Type B pancreatic cell (in vitro differentiated cells): ENCODE results near the gene LEMD2. TPM values are rescaled to one million over a fixed set of nuclear protein-coding genes. Genes with fewer than 3 reads are reported as not detected.

Experiments
- DNase-seq: peaks from one replicate; pipeline ENCODE4 v3.0.0; 2021; ENCODE audit warnings: mixed read lengths; ENCODE audit not compliant: unreplicated experiment; ENCODE audit errors: extremely low spot score
- H3K27ac Mint-ChIP-seq: 2 replicates; pipeline ENCODE4 v1.8.0; 2021; ENCODE audit warnings: mild to moderate bottlenecking, mixed read lengths
- H3K27me3 Mint-ChIP-seq: 2 replicates; pipeline ENCODE4 v1.8.0; 2021; ENCODE audit warnings: mixed read lengths
- H3K36me3 Mint-ChIP-seq: 2 replicates; pipeline ENCODE4 v1.8.0; 2021; ENCODE audit warnings: mixed read lengths
- H3K4me1 Mint-ChIP-seq: one replicate; pipeline ENCODE4 v1.8.0; 2021; ENCODE audit warnings: mixed read lengths; ENCODE audit not compliant: unreplicated experiment
- H3K4me3 Mint-ChIP-seq: 2 replicates; pipeline ENCODE4 v1.8.0; 2021; ENCODE audit warnings: mild to moderate bottlenecking, mixed read lengths
- H3K9me3 Mint-ChIP-seq: 2 replicates; pipeline ENCODE4 v1.8.0; 2021; ENCODE audit warnings: mixed read lengths
- CTCF ChIP-seq: fragments of 200-600 bp; sonication (generic); conservative IDR thresholded peaks from 2 replicates; pipeline ENCODE4 v1.5.0; 2021; ENCODE audit warnings: antibody characterized with exemption, mild to moderate bottlenecking
- total RNA-seq: library from RNA; stranded (reverse); gene quantifications from 2 replicates; pipeline ENCODE4 v1.2.1, GENCODE V29; 2021; ENCODE audit warnings: low replicate concordance

The LEMD2 gene
- total RNA-seq, 1 donor from 2014 or later = 64.7 TPM

- Mint-ChIP-seq H3K4me1 (peaks cover 23% of the 10 kb centered on the region), H3K27ac (peak overlapping the region; percentile 67), H3K9me3 (no peaks in the 10 kb centered on the region), H3K36me3 (no peaks in the 10 kb centered on the region), H3K27me3 (no peaks in the 10 kb centered on the region), H3K4me3 (no peak overlapping the region)
- no peak for TF ChIP-seq CTCF
- no peak for DNase-seq
Measured at GRCh38 chr6:33731035-33731434, 57.9 kb downstream of the LEMD2 start.

GRCh38 chr6:33730611-33731010 lies 58.3 kb downstream of the LEMD2 start:
- DNase-seq = no peak

DNA sequence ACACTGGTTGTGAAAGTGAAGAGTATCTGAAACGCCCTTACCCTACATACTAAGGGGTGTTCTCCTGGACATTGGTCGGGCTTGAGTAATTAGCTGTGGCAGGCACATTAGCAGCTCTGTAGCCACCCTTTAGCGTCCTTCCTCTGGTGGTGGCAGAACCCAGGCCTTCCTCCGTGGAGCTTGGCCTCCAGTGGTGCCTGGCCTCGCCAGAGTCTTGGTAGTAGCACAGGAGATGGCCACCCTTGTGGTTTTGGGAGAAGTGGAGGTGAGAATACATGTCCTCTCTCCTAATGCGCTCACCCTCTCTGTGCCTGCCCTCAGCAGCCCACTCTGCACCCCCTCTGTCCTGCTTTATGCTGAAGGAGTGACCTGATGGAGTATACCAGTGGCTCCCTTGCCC lies 59.9 kb downstream of the LEMD2 start:
- Mint-ChIP-seq H3K4me1 (peaks cover 33% of the 10 kb centered on the region), H3K9me3 (no peaks in the 10 kb centered on the region)

More at GRCh38 chr6:33730611-33731010, 58.3 kb downstream of the LEMD2 start:
- no peak overlapping the region for H3K4me3 Mint-ChIP-seq
- no peaks in the 10 kb centered on the region for H3K36me3 Mint-ChIP-seq
- peaks cover 24% of the 10 kb centered on the region for H3K4me1 Mint-ChIP-seq
- peak overlapping the region; percentile 29 for H3K27ac Mint-ChIP-seq
- H3K9me3 Mint-ChIP-seq = no peaks in the 10 kb centered on the region
- no peaks in the 10 kb centered on the region for H3K27me3 Mint-ChIP-seq
- no peak for TF ChIP-seq CTCF

GRCh38 chr6:33728438-33728837 lies 60.5 kb downstream of the LEMD2 start:
- Mint-ChIP-seq H3K27me3 (peaks cover 13% of the 10 kb centered on the region), H3K4me1 (peaks cover 39% of the 10 kb centered on the region), H3K27ac (no peak overlapping the region), H3K36me3 (no peaks in the 10 kb centered on the region), H3K4me3 (no peak overlapping the region), H3K9me3 (no peaks in the 10 kb centered on the region)
- no peak for TF ChIP-seq CTCF
- no peak for DNase-seq

More for the DNA sequence above, 59.9 kb downstream of the LEMD2 start:
- DNase-seq = no peak
- peaks cover 8% of the 10 kb centered on the region for H3K27me3 Mint-ChIP-seq
- H3K4me3 Mint-ChIP-seq = no peak overlapping the region
- H3K36me3 Mint-ChIP-seq = no peaks in the 10 kb centered on the region
- no peak overlapping the region for H3K27ac Mint-ChIP-seq
- no peak for TF ChIP-seq CTCF

- Mint-ChIP-seq H3K4me1 (peaks cover 36% of the 10 kb centered on the region), H3K27ac (no peak overlapping the region), H3K36me3 (no peaks in the 10 kb centered on the region), H3K9me3 (no peaks in the 10 kb centered on the region), H3K27me3 (peaks cover 17% of the 10 kb centered on the region), H3K4me3 (no peak overlapping the region)
- no peak for DNase-seq
- TF ChIP-seq CTCF = no peak
Measured at GRCh38 chr6:33727932-33728331, 61.0 kb downstream of the LEMD2 start.

DNA sequence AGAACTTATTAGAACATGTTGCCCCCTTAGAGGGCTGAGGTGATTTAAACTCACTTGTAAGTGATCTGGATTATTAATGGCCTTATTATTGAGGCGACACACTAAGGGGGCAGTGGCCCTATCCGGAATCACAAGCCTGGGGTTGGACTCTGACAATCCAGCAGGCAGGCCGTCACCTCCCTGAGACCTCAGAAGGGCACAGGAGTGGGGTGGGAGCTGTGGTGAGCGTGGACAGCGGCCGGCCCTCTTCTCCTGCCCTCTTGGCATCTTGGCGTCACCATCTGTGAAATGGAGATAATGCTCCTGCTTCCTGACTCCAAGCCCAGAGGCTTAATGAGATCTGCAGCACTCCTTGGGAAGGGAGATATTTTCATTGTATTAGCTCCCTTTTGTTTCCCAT lies 61.8 kb downstream of the LEMD2 start:
- H3K4me1 Mint-ChIP-seq = peaks cover 33% of the 10 kb centered on the region
- H3K27me3 Mint-ChIP-seq = peaks cover 21% of the 10 kb centered on the region
- DNase-seq = no peak
- H3K27ac Mint-ChIP-seq = no peak overlapping the region
- TF ChIP-seq CTCF = no peak
- no peaks in the 10 kb centered on the region for H3K36me3 Mint-ChIP-seq
- H3K9me3 Mint-ChIP-seq = no peaks in the 10 kb centered on the region
- H3K4me3 Mint-ChIP-seq = no peak overlapping the region
